Vagina (tissue), 2 donors: ENCODE data around the gene SLC19A2. TPM values are rescaled to one million over a fixed set of nuclear protein-coding genes. Genes with fewer than 3 reads are reported as not detected.

Source experiments
- DNase-seq, 2 donors: peaks; one replicate each; pipeline ENCODE4 v3.0.0-alpha.2; 2017; ENCODE audit errors: extremely low spot score in 2 of 2
- H3K27ac ChIP-seq: fragments of 200-600 bp; sonication (generic); one replicate; pipeline ENCODE4 v1.5.1; 2019
- H3K27me3 ChIP-seq: fragments of 200-600 bp; sonication (generic); one replicate; pipeline ENCODE4 v1.5.1; 2019
- H3K36me3 ChIP-seq, 2 donors: fragments of 200-600 bp; sonication (generic); one replicate each; pipeline ENCODE4 v1.5.1; 2017 to 2019
- H3K4me1 ChIP-seq: fragments of 200-600 bp; sonication (generic); one replicate; pipeline ENCODE4 v1.5.1; 2019
- H3K4me3 ChIP-seq, 2 donors: fragments of 200-600 bp; sonication (generic); 1 replicate in 1 of 2; 2 replicates in 1 of 2; pipeline ENCODE4 v1.5.1; 2016 to 2019
- H3K9me3 ChIP-seq: fragments of 200-600 bp; sonication (generic); one replicate; pipeline ENCODE4 v1.5.1; 2019
- CTCF ChIP-seq, 3 experiments: fragments of 450-650 bp in 2 of 3; fragments of 200-600 bp in 1 of 3; sonication (generic) in 1 of 3; IDR thresholded peaks; one replicate each; pipeline ENCODE4 v1.5.1; 2017 to 2019; ENCODE audit warnings: antibody characterized with exemption in 3 of 3, mild to moderate bottlenecking in 2 of 3, moderate library complexity in 2 of 3
- POLR2A ChIP-seq, 2 donors: fragments of 450-650 bp; IDR thresholded peaks; one replicate each; pipeline ENCODE4 v1.6.1; 2017; ENCODE audit warnings: antibody characterized with exemption in 2 of 2, mild to moderate bottlenecking in 2 of 2, moderate library complexity in 2 of 2
- POLR2AphosphoS5 ChIP-seq, 2 donors: sonication (generic); formaldehyde crosslinking; IDR thresholded peaks; one replicate each; pipeline ENCODE4 v1.9.0; 2017; ENCODE audit warnings: antibody characterized with exemption in 2 of 2, mild to moderate bottlenecking in 2 of 2, low read depth in 1 of 2; ENCODE audit not compliant: insufficient read depth in 1 of 2
- intact Hi-C: fragments of 100-400 bp; cut with DNase I; formaldehyde crosslinking; loops from one replicate; pipeline ENCODE4 v1.15.1; 2023
- total RNA-seq: library from RNA; depleted of rRNA; stranded (reverse); fragments of >200 nt; gene quantifications from one replicate; pipeline ENCODE4 v1.2.3, GENCODE V29; 2016

The SLC19A2 gene
- total RNA-seq, 1 donor from 2014 or later, result 21.1 TPM

- Histone ChIP-seq H3K27ac (no peak overlapping the region), H3K9me3 (no peaks in the 10 kb centered on the region), H3K4me3 (no peak overlapping the region), H3K27me3 (no peaks in the 10 kb centered on the region), H3K36me3 (no peaks in the 10 kb centered on the region), H3K4me1 (no peaks in the 10 kb centered on the region)
- no peak for DNase-seq
- no peak for TF ChIP-seq CTCF (IDR thresholded peaks at IDR 0.05)
- TF ChIP-seq POLR2AphosphoS5 (IDR thresholded peaks at IDR 0.05; ENCODE audit: insufficient read depth in 1 of 2, low read depth in 1 of 2), result no peak
- TF ChIP-seq POLR2A (IDR thresholded peaks at IDR 0.05), result no peak
- intact Hi-C loops, result no loop called here
These were observed 10.2 kb upstream of the SLC19A2 start for GRCh38 chr1:169495916-169496315.

- Histone ChIP-seq H3K9me3 (no peaks in the 10 kb centered on the region), H3K4me1 (no peaks in the 10 kb centered on the region), H3K27me3 (no peaks in the 10 kb centered on the region), H3K27ac (no peak overlapping the region), H3K4me3 (no peak overlapping the region), H3K36me3 (no peaks in the 10 kb centered on the region)
- TF ChIP-seq POLR2AphosphoS5 (IDR thresholded peaks at IDR 0.05; ENCODE audit: insufficient read depth in 1 of 2, low read depth in 1 of 2), result no peak
- no peak for TF ChIP-seq CTCF (IDR thresholded peaks at IDR 0.05)
- no peak for TF ChIP-seq POLR2A (IDR thresholded peaks at IDR 0.05)
- intact Hi-C loops, result no loop called here
- DNase-seq, result no peak
These were observed 9.5 kb upstream of the SLC19A2 start for GRCh38 chr1:169495046-169495775.

GRCh38 chr1:169494343-169494742 is 8.6 kb upstream of the SLC19A2 start:
- Histone ChIP-seq H3K27ac (no peak overlapping the region), H3K27me3 (no peaks in the 10 kb centered on the region), H3K9me3 (no peaks in the 10 kb centered on the region), H3K4me1 (no peaks in the 10 kb centered on the region), H3K4me3 (no peak overlapping the region), H3K36me3 (no peaks in the 10 kb centered on the region)
- DNase-seq, result no peak
- TF ChIP-seq CTCF (IDR thresholded peaks at IDR 0.05) (no peak), POLR2A (IDR thresholded peaks at IDR 0.05) (no peak), POLR2AphosphoS5 (IDR thresholded peaks at IDR 0.05; ENCODE audit: insufficient read depth in 1 of 2, low read depth in 1 of 2) (no peak)
- intact Hi-C loops, result no loop called here

- no peak for DNase-seq
- no peak overlapping the region for H3K27ac ChIP-seq
- intact Hi-C loops, result no loop called here
- no peaks in the 10 kb centered on the region for H3K4me1 ChIP-seq
- H3K36me3 ChIP-seq, result no peaks in the 10 kb centered on the region
- TF ChIP-seq POLR2AphosphoS5 (IDR thresholded peaks at IDR 0.05; ENCODE audit: insufficient read depth in 1 of 2, low read depth in 1 of 2) (no peak), CTCF (IDR thresholded peaks at IDR 0.05) (no peak), POLR2A (IDR thresholded peaks at IDR 0.05) (no peak)
- no peaks in the 10 kb centered on the region for H3K27me3 ChIP-seq
- no peak overlapping the region for H3K4me3 ChIP-seq
- H3K9me3 ChIP-seq, result no peaks in the 10 kb centered on the region
These were observed 7.5 kb upstream of the SLC19A2 start for GRCh38 chr1:169493251-169493650.

- intact Hi-C loops, result no loop called here
- peaks cover 5% of the 10 kb centered on the region for H3K4me1 ChIP-seq
- no peaks in the 10 kb centered on the region for H3K36me3 ChIP-seq
- H3K27ac ChIP-seq, result no peak overlapping the region
- H3K9me3 ChIP-seq, result no peaks in the 10 kb centered on the region
- no peak for DNase-seq
- H3K27me3 ChIP-seq, result no peaks in the 10 kb centered on the region
- TF ChIP-seq POLR2A (IDR thresholded peaks at IDR 0.05), result no peak
- no peak for TF ChIP-seq CTCF (IDR thresholded peaks at IDR 0.05)
- no peak for TF ChIP-seq POLR2AphosphoS5 (IDR thresholded peaks at IDR 0.05; ENCODE audit: insufficient read depth in 1 of 2, low read depth in 1 of 2)
- H3K4me3 ChIP-seq, result no peak overlapping the region
These were observed 6.1 kb upstream of the SLC19A2 start for GRCh38 chr1:169491845-169492281.
